COLO668 (cell line): ENCODE data around the gene GABPB1.

Experiments used
- DNase-seq: peaks from one replicate; lab custom pipeline; 2025; ENCODE audit not compliant: unreplicated experiment; lab: John Stamatoyannopoulos, UW

Gene GABPB1

GRCh38 chr15:50345298-50345697 is 9.7 kb downstream of the GABPB1 start:
- DNase-seq: no peak

GRCh38 chr15:50344006-50344464 is 11.0 kb downstream of the GABPB1 start:
- no peak for DNase-seq

GRCh38 chr15:50341616-50342136 is 13.3 kb downstream of the GABPB1 start:
- DNase-seq: no peak

DNA sequence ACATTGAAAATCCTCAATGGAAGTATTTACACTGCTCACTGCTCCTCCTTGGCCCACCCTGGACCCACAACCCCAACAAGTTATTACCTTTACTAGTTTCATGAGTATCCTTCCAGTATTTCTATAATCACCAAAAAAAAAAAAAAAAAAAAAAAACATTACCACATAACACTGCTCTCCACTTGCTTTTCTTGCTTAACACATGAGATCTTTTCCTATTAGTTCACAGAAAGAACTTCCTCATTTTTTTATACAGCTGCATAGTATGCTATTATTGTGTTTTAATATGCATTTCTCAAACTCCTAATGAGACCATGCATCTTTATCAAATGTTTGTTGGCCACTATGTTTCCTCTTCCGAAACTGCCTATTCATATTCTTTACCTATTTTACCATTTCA is 14.6 kb downstream of the GABPB1 start:
- no peak for DNase-seq

GRCh38 chr15:50339717-50340116 is 15.3 kb downstream of the GABPB1 start:
- no peak for DNase-seq

DNA sequence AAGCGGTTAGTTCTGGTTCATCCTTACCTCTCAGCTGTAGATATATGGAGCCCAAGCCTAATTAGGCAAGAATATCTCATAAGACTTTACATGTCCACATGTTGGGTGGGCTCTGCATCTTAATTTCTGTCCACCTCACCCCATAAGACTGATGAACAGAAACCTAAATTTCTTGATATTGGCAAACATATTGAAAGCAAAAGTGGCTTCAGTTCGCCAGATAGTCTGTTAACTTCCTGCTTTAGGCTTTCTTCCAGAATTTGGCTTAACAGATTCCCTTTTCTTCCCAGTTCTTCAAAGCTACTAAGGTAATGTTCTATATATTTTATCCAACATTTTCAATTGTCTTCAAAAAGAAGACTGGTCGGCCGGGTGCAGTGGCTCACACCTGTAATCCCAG is 19.7 kb downstream of the GABPB1 start:
- no peak for DNase-seq

DNA sequence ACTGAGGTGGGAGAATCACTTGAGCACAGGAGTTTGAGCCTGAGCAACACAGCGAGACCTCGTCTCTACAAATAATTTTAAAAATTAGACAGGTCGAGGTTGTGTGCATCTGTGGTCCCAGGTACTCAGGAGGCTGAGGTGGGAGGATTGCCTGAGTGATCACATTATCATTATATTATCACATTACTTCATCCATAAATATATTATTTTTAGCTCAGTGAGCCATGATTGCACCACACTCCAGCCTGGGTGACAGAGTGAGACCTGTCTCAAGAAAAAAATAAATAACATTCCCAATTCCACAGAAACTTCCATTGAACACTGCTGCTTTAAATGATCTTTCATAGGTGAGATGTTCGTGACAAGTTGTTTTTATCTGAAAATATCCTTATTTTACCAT is 21.8 kb downstream of the GABPB1 start:
- DNase-seq: no peak

DNA sequence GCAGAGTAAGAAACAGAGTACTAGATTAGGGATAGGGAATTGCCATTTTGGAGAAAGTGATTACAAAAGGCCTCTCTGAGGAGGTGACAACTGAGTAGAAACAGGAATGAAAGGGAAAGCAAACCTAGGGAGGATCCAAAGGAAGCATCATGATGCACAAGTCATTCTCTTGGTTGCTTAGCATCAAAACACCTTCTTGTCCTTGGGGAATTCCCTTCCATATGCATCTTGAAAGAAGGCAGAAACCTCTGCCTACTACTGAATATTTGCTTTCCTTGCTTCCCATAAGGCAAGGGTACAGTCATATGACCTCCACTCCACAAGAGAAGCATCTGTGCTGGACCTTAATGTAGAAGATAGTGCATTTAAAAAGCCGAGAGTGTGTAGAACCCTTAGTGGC is 24.1 kb downstream of the GABPB1 start:
- DNase-seq: no peak

GRCh38 chr15:50328116-50328515 is 26.9 kb downstream of the GABPB1 start:
- DNase-seq: no peak

DNA sequence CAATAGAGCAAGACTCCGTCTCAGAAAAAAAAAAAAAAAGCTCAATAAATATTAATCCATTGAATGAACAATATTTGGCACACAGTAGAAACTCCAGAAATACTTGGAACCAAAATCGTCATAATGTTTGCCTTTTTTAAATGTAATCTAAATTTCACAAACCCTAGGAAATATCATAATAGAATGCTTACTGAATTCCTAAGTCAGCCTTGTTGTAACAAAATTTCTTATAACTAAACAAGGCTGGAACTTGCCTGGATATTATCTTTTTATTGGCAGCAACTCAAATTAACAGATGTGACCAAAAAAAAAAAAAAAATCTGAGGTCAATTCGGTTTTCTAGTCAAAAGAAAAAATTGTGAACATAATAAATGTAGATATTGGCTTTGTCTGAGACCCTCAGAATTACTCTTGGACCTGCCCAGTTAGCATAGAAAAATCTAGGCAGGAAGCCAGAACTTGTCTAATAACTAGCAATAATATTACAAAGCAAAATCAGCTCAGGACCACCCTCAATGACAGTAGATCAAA is 33.3 kb downstream of the GABPB1 start:
- no peak for DNase-seq

DNA sequence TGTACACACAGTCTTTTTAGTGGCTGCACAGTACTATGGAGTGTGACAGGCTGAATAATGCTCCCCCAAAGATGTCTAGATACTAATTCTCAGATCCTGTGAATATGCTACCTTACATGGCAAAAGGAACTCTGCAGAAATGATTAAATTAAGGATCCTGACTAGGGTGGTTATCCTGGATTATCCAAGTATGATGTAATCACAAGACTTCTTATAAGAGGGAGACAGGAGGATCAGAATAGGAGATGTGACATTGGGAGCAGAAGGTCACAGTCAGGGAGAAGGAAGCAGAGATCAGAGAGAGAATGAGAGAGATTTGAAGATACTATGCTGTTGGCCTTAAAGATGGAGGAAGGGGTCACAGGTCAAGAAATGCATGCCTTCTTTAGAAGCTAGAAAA is 34.5 kb downstream of the GABPB1 start:
- DNase-seq: no peak

DNA sequence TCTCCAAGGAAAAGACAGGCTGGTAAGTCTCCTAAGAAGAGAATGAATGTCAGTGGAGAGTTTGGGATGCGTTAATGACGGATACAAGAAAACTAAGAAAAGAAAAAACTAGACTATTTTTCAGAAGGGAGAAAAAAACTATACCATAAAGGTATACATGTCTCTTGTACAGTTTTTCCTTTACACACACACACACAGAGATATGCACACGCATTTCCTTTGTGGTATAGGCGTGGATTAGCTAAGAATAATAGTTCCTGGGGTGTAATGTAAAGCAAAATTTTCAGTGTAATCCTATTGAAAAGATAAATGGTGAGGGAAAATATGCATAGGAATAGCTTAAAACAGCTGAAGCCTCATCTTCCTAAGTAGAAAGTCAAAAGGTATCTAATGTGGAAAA is 36.3 kb downstream of the GABPB1 start:
- DNase-seq: no peak

DNA sequence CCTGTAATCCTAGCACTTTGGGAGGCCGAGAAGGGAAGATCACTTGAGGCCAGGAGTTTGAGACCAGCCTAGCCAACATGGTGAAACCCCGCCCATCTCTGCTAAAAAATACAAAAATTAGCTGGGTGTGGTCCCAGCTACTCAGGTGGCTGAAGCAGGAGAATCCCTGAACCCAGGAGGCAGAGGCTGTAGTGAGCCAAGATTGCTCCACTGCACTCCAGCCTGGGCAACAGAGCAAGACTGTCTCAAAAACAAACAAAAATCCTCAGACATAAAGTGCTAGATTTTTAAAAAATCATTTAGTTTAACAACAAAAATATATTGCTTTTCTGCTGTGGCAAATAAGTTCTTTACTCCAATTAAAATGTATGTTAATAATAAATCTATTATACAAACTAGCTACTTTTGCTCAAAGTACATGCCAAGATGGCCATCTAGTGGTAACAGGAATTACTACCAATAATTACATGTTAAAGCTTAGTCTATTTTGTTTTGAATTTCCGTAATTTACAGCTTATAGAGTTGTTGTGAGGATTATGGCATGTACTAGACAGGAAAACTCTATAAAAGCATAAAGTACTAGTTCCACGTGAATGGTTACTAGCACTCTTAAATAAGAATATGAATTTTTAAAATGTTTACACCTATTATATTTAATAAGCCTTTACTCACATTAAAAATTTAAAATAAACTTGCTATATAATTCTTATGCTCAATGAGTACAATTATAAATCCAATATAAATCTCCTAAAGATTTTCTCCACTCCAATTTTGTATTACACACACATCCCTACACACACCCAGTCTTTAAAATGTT is 39.0 kb downstream of the GABPB1 start:
- no peak for DNase-seq

GRCh38 chr15:50312636-50313035 is 42.4 kb downstream of the GABPB1 start:
- DNase-seq: no peak

DNA sequence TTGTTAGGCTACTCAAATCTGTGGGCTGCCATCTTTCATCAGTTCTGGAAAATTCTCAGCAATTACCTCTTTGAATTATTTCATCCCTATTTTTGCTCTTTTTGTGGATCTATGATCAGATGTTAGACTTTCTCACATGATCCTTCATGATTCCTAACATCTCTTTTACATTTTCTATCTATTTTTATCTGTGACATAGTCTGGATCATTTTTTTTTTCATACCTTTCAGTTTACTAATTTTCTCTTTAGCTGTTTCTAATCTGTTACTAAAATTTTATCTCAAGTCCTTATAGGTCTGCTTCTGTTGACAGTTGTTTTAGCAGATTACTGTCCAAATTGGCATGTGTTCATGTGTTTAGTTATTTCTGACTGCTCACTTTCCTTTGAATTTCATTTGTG is 47.2 kb downstream of the GABPB1 start:
- no peak for DNase-seq

GRCh38 chr15:50304836-50305235 is 50.2 kb downstream of the GABPB1 start:
- DNase-seq: no peak

GRCh38 chr15:50302581-50302980 is 52.4 kb downstream of the GABPB1 start:
- DNase-seq: no peak

DNA sequence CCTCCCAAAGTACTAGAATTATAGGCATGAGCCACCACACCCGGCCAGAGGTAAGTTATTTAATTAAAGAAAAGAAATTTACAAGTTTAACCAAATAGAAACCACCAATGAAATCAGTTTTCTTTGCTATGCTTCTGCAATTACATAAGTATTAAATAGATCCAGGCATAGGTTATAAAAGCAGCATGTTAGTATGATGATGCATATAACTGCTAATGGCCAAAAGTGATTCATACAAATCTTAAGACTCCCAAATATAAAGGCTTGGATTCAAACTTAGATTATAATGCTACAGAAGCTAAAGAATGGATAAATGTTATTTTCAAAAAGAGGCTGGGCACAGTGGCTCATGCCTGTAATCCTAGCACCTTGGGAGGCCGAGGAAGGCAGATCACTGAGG is 56.7 kb downstream of the GABPB1 start:
- no peak for DNase-seq

GRCh38 chr15:50295966-50296365 is 59.0 kb downstream of the GABPB1 start:
- no peak for DNase-seq

- no peak for DNase-seq
These were observed 65.2 kb downstream of the GABPB1 start for GRCh38 chr15:50289749-50290148.

DNA sequence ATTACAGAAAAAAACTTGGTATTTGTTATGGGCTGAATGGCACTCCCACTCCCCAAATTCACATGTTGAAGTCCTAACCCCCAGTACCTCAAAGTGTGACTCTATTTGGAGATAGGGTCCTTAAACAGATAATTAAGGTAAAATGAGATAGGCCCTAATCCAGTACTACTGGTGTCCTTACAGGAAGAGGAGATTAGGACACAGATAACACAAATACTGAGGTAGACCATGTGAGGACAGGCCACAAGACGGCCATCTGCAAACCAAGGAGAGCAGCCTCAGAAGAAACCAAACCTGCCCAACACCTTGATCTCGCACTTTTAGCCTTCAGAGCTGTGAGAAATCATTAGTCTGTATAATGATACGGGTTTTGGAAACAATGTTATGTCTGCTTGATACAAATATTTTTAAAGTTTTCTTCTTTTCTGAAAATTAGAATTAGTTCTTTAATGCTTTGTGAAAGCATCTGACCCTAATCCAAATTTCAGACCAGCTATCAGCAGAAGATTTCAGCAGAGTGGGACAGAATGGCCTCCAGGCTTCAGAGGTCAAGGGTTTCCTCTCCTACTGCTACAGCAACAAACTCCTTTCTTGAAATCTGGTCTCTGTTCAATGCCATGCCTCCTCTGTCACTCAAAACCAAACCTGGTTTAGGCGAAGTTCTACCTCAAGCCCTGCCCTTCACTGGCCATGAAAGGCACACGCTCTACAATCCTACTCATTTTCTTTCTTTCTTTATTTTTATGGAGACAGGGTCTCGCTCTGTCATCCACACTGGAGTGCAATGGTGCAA is 67.5 kb downstream of the GABPB1 start:
- no peak for DNase-seq

DNA sequence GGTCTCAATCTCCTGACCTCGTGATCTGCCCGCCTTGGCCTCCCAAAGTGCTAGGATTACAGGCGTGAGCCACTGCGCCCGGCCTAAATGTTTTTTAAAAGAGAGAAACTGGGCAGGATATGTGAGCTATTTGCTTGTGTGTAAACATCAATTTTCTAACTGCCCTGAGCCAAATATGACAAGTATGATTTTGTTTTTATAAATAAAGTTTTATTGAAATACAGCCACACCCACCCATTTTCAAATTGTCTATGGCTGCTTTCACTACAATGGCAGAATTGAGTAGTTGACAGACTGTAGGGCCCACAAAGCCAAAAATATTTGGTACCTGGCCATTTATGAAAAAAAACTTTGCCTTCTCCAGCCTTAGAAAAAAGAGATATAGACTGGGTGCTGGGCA is 73.6 kb downstream of the GABPB1 start:
- no peak for DNase-seq
